NCI-H748 (cell line): Measurements from ENCODE around the gene DLG5.

ENCODE experiments used
- DNase-seq: peaks from one replicate; lab custom pipeline; 2025; ENCODE audit not compliant: unreplicated experiment; lab: John Stamatoyannopoulos, UW

DLG5 gene

GRCh38 chr10:77800738-77801266, 125.8 kb downstream of the DLG5 start:
- DNase-seq: no peak

- DNase-seq: no peak
Observed at GRCh38 chr10:77800320-77800719, 126.2 kb downstream of the DLG5 start.

DNA sequence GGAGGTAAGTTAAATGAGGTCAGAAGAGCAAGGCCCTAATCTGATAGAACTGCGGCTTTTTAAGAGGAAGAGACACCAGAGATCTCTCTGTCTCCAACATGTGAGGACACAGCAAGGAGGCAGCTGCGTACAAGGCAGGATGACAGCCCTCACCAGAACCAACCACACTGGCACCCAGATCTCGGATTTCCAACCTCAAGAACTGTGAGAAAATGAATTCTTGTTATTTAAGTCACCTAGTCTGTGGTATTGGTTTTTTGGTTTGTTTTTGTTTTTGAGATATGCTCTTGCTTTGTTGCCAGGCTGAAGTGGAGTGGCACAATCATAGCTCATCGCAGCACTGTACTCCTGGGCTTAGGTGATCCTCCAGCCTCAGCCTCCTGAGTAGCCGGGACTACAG, 127.2 kb downstream of the DLG5 start:
- no peak for DNase-seq

- no peak for DNase-seq
Observed at GRCh38 chr10:77798940-77799339, 127.6 kb downstream of the DLG5 start.

DNA sequence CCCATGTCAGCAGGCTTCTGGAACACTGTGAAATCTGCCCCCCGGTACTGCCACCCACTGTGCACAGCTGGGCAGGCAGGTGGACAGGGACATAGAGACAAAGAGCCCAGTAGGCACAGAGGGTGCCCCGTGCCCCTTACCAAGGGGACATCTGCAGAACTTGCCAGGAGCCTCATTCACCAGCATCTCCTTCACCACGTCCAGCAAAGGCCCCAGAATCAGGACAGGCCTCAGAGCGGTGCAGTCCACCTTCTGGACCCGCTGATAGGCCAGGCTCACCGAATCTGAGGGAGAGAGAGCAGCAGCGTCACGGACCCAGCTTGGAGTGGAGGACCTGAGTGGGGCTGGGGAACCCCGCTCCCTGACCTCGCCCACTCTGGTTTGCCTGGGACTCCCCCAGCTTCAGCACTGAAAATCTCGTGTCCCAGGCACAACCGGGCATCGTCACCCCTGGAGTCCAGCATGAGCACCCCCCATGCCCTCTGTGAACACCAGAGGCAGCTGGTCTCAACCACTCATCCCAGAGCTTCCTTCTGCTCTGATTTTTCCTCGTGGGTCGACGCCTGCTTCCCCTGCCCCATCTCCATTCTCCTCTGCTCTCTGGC, 130.1 kb downstream of the DLG5 start:
- DNase-seq: no peak

DNA sequence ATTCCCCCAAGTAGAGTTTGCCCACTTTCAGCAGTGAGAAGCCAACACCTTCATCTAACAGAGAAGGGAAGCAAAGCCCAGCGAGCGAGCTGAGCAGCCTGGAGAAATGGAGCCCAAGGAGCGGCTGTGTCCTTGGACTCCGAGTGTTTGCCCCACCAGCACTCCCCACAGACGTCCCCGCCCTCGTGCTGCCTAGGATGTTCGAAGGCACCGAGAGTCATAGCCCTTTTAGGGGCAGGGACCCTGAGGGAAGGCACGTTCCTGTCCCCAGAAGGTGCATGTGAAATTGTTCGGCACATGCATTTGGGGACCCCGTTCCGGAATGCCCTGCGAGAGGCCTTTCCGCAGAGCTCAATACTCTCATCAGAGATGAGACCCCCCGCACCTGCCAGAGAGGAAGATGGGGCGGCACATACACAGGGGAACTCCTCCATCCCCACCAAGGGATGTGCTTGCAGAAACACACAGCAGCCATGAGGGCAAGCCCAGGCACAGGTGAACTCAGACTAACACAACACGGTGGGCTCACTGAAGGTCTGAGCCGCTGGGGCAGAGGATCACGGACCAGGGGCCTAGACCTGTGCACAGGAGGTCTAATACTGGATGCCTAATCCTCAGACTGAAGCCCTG, 131.0 kb downstream of the DLG5 start:
- no peak for DNase-seq

DNA sequence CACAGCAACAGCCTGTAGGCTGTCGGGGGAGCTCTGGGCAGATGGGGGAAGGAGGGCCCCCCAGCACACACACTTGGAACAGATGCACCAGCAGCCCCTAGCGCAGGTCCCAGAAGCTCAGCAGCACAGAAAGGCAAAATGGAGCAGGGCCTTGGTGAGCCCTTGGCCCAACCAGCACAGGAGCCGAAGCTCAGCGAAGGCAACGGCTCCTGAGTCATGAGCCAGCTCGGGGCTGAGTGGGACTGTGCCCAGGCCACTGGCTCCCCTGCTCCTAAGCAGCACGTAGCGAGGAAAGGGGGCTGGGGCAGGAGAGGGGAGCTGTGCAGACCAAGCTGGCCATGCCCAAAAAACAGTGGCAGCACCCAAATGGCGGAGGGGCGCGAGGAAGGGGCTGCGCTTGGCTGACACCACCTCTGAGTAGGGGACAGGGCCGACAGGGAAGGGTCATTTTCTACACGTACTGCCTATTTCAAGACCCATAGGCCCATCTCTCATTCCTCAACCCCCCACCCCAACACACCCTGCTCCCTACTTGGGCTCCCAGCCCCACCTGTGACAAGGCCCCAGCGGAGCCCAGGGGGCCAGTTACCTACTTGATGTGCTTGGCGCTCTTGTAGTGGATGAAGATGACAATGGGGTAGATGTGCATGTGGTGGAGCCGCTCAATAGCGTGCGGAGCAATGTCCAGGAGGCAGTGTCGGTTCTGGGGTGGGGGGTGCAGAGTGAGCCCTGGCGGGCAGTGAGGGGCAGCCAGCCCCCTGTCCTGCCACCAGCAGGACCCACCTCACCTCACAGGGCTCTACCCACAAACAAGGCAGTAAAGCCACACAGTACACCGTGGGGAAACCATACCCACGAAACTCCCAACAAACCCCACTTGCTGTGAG, 132.1 kb downstream of the DLG5 start:
- DNase-seq: no peak

GRCh38 chr10:77793831-77794230, 132.7 kb downstream of the DLG5 start:
- DNase-seq: no peak

GRCh38 chr10:77792155-77792554, 134.4 kb downstream of the DLG5 start:
- no peak for DNase-seq

DNA sequence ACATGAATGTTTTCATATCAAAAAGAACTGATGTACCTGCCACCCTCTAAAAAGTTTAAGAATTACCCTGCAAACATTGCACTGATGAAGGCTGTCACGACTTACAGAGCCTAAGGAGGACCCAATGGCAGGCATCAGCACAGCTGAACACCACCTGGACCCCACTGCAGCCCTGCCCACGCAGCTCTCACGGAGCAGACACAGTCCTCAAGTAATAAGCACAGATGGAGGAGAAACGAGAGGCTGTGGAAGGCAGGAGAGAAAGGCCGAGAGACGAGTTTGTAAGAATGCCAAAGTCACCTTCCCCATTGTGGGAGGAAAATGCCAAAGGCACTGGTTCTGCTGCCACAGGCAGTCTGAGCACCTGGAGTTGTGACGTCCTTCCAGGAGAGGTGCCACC, 135.0 kb downstream of the DLG5 start:
- no peak for DNase-seq

GRCh38 chr10:77789861-77790260, 136.7 kb downstream of the DLG5 start:
- DNase-seq: no peak

DNA sequence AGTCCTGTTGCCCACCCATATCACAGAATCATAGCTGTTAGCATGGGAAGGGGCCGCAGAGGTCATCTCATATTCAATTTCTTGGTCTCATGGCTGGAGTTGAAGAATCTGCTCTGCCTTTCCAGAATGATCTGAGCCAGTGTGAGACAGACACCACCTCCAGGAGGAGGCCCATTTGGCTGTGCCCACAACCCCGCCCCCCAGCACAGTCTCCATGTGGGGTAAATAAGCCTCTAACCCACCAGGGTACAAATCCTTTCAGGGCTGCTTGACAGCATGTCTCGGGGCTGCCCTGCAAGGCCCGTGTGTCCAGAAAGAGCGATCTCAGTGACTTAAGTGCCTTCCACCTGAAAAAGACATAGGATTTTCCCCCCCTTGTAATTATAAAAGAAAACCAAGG, 137.5 kb downstream of the DLG5 start:
- no peak for DNase-seq

- no peak for DNase-seq
Observed at GRCh38 chr10:77788496-77789010, 138.0 kb downstream of the DLG5 start.

DNA sequence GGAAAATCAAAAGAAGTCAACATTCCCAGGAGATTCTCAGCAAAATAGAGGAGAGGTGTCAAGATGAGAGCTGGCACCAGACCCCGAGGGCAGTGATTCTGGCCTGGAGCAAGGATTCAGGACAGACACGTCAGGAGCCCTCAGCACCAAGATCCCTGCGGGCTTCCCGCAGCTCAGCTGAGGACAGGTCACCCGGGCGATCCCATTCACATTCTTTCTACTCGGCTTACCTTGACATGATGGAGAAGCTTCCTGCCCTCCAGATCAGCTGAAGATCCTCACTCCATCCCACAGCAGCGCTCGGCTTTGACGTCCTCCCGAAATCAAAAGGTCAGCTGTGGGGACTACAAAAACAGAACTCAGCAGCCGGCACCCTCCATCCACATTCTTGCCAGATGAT, 139.1 kb downstream of the DLG5 start:
- DNase-seq: no peak

- DNase-seq: no peak
Observed at GRCh38 chr10:77784856-77785255, 141.7 kb downstream of the DLG5 start.

- DNase-seq: no peak
Observed at GRCh38 chr10:77782328-77783061, 144.1 kb downstream of the DLG5 start.

- DNase-seq: no peak
Observed at GRCh38 chr10:77781451-77782327, 144.9 kb downstream of the DLG5 start.

GRCh38 chr10:77780180-77780579, 146.4 kb downstream of the DLG5 start:
- no peak for DNase-seq

DNA sequence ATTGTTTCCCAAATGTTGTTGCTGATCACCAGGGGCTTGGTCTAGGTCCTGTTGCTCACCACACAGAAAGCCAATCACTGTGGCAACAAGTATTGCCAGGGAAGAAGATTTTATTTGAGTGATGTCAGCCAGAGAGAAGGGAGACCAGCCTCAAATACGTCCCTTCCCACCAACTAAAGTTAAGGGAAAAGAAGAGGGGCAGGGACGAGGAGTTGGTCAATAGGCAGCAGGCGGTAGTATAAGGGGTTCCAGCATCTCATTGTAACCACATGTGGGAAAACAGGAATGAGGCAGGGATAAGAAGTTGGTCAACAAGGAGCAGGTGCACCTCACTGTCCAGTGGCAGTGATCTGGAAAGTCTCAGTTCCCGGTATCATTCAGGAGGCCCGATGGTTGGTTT, 150.1 kb downstream of the DLG5 start:
- DNase-seq: no peak

DNA sequence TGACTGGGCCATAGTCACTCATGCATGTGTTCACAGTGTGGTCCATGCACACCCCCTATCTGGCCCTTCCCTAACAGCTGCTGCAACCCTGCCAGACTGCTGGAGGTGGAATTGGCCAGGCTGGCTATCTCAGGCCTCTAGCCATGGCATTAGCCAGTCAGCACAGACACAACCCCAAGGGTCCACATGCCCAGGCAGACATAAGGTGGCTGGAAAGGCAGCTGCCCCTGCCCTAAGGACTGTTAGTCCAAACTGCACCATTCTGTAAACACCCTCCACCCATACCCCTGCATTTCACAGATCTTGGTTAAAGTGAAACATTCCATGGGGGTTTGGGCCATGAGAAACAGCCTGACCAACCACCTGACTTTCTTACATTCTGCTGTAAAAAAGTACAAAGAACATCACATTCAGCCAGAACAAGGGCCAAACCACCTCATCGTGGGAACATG, 151.6 kb downstream of the DLG5 start:
- DNase-seq: no peak
